Body of pancreas (tissue), 4 donors: ENCODE data around the gene ADAMTS3.

Source experiments
- POLR2A ChIP-seq, 3 donors: fragments of 450-650 bp; IDR thresholded peaks; one replicate each; pipeline ENCODE4 v1.6.1; 2016; ENCODE audit warnings: antibody characterized with exemption in 3 of 3, mild to moderate bottlenecking in 2 of 3
- TF ChIP-seq, protein P1 (sequence below), 7 experiments: fragments of 450-650 bp in 4 of 7; fragments of 200-600 bp in 3 of 7; sonication (generic) in 3 of 7; IDR thresholded peaks; one replicate each; pipeline ENCODE4 v1.5.1; 2016 to 2019; ENCODE audit warnings: antibody characterized with exemption in 7 of 7

DNA sequence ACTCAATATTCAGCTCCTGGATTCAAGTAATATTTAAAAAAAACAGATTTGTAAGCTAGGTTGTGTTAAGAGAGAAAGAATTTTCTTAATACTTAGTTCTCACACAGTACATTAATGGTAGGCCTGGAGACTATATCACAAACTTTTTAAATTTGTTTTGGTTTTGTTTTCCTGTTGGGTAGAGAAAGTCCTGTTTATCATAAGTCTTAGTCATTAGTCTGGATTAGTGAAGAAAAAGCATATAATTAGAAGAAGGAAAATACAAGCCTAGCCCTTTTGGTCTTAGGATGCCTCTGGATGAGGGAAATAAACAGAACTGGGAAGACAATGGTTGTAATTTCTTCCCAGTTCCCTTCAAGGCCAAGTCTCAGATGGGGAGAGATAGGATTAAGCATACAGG is 163.6 kb downstream of the ADAMTS3 start:
- TF ChIP-seq, protein P1, sequence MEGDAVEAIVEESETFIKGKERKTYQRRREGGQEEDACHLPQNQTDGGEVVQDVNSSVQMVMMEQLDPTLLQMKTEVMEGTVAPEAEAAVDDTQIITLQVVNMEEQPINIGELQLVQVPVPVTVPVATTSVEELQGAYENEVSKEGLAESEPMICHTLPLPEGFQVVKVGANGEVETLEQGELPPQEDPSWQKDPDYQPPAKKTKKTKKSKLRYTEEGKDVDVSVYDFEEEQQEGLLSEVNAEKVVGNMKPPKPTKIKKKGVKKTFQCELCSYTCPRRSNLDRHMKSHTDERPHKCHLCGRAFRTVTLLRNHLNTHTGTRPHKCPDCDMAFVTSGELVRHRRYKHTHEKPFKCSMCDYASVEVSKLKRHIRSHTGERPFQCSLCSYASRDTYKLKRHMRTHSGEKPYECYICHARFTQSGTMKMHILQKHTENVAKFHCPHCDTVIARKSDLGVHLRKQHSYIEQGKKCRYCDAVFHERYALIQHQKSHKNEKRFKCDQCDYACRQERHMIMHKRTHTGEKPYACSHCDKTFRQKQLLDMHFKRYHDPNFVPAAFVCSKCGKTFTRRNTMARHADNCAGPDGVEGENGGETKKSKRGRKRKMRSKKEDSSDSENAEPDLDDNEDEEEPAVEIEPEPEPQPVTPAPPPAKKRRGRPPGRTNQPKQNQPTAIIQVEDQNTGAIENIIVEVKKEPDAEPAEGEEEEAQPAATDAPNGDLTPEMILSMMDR (IDR thresholded peaks at IDR 0.05), result no peak
- TF ChIP-seq POLR2A (IDR thresholded peaks at IDR 0.05), result no peak
